Measurements from ENCODE around the gene ATXN7L1. TPM values are rescaled to one million over a fixed set of nuclear protein-coding genes. Genes with fewer than 3 reads are reported as not detected.

The ATXN7L1 gene
- total RNA-seq, 4 donors from 2014 or later, result 30.8 to 45.8 (median 39.3) TPM

DNA sequence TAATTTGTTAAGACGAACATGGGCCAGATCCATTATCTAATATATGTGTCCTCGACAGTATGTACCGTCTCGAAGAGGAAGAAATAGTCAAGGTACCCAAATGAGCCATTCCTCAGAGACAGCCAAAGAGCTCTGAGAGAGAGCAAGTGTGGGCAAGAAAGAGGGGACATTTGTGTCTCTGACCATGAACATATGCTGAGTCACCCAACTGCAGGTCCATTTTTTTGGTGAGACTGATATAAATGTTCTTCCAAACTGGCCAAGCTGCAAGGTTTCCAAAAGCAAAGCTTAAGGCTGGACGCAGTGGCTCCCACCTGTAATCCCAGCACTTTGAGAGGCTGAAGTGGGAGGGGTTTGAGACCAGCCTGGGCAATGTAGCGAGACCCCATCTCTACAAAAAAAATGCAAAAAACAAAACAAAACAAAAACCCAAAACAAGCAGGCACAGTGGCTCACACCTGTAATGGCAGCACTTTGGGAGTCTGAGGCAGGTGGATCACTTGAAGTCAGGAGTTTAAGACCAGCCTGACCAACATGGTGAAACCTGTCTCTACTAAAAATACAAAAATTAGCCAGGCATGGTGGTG lies 26.0 kb upstream of the ATXN7L1 start:
- DNase-seq, result no peak
- no peaks in the 10 kb centered on the region for H3K36me3 ChIP-seq
- H3K4me1 ChIP-seq, result no peaks in the 10 kb centered on the region
- no peaks in the 10 kb centered on the region for H3K9me3 ChIP-seq
- TF ChIP-seq POLR2A (IDR thresholded peaks at IDR 0.05), result no peak
- no peak overlapping the region for H3K4me3 ChIP-seq
- no peaks in the 10 kb centered on the region for H3K27me3 ChIP-seq
- H3K27ac ChIP-seq, result no peak overlapping the region

- Histone ChIP-seq H3K4me1 (no peaks in the 10 kb centered on the region), H3K36me3 (no peaks in the 10 kb centered on the region), H3K4me3 (no peak overlapping the region), H3K9me3 (no peaks in the 10 kb centered on the region), H3K27me3 (no peaks in the 10 kb centered on the region), H3K27ac (no peak overlapping the region)
- TF ChIP-seq POLR2A (IDR thresholded peaks at IDR 0.05), result no peak
- TF ChIP-seq, protein P1, sequence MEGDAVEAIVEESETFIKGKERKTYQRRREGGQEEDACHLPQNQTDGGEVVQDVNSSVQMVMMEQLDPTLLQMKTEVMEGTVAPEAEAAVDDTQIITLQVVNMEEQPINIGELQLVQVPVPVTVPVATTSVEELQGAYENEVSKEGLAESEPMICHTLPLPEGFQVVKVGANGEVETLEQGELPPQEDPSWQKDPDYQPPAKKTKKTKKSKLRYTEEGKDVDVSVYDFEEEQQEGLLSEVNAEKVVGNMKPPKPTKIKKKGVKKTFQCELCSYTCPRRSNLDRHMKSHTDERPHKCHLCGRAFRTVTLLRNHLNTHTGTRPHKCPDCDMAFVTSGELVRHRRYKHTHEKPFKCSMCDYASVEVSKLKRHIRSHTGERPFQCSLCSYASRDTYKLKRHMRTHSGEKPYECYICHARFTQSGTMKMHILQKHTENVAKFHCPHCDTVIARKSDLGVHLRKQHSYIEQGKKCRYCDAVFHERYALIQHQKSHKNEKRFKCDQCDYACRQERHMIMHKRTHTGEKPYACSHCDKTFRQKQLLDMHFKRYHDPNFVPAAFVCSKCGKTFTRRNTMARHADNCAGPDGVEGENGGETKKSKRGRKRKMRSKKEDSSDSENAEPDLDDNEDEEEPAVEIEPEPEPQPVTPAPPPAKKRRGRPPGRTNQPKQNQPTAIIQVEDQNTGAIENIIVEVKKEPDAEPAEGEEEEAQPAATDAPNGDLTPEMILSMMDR (IDR thresholded peaks at IDR 0.05), result no peak
- DNase-seq, result no peak
Measured at GRCh38 chr7:105897999-105898398, 21.6 kb upstream of the ATXN7L1 start.

- H3K4me3 ChIP-seq, result no peak overlapping the region
- no peaks in the 10 kb centered on the region for H3K4me1 ChIP-seq
- DNase-seq, result no peak
- TF ChIP-seq POLR2A (IDR thresholded peaks at IDR 0.05), result no peak
- TF ChIP-seq, protein P1 (IDR thresholded peaks at IDR 0.05), result no peak
- no peak overlapping the region for H3K27ac ChIP-seq
- no peaks in the 10 kb centered on the region for H3K36me3 ChIP-seq
- no peaks in the 10 kb centered on the region for H3K27me3 ChIP-seq
- no peaks in the 10 kb centered on the region for H3K9me3 ChIP-seq
Measured at GRCh38 chr7:105896407-105896911, 20.1 kb upstream of the ATXN7L1 start.

DNA sequence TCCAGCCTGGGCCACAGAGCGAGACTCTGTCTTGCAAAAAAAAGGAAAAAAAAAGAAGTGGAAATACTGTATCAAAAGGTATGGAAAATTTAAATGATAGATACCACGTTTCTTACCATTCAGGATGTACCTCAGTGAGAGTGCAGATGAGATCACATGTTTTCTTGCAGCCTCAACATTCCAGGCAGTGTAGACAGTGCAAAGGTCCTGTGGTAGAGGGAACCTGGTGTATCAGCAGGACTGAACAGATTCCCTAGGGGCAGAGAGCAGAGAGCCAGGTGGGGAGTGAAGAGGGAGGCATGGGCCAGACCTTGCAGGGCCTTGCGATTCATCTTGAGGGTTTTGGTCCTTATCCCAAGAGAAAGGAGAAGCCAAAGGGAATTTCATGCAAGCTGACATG lies 17.7 kb upstream of the ATXN7L1 start:
- H3K9me3 ChIP-seq, result no peaks in the 10 kb centered on the region
- no peak for TF ChIP-seq POLR2A (IDR thresholded peaks at IDR 0.05)
- TF ChIP-seq, protein P1 (IDR thresholded peaks at IDR 0.05), result no peak
- H3K27me3 ChIP-seq, result no peaks in the 10 kb centered on the region
- no peaks in the 10 kb centered on the region for H3K36me3 ChIP-seq
- no peak overlapping the region for H3K27ac ChIP-seq
- DNase-seq, result no peak
- no peaks in the 10 kb centered on the region for H3K4me1 ChIP-seq
- no peak overlapping the region for H3K4me3 ChIP-seq

- no peaks in the 10 kb centered on the region for H3K4me1 ChIP-seq
- no peaks in the 10 kb centered on the region for H3K9me3 ChIP-seq
- no peak overlapping the region for H3K27ac ChIP-seq
- H3K27me3 ChIP-seq, result no peaks in the 10 kb centered on the region
- H3K36me3 ChIP-seq, result no peaks in the 10 kb centered on the region
- no peak overlapping the region for H3K4me3 ChIP-seq
- TF ChIP-seq, protein P1 (IDR thresholded peaks at IDR 0.05), result no peak
- TF ChIP-seq POLR2A (IDR thresholded peaks at IDR 0.05), result no peak
- no peak for DNase-seq
Measured at GRCh38 chr7:105892387-105892786, 16.0 kb upstream of the ATXN7L1 start.

GRCh38 chr7:105890290-105890997 lies 14.0 kb upstream of the ATXN7L1 start:
- H3K27me3 ChIP-seq, result no peaks in the 10 kb centered on the region
- H3K4me1 ChIP-seq, result no peaks in the 10 kb centered on the region
- DNase-seq, result no peak
- no peak overlapping the region for H3K27ac ChIP-seq
- no peak for TF ChIP-seq POLR2A (IDR thresholded peaks at IDR 0.05)
- TF ChIP-seq, protein P1 (IDR thresholded peaks at IDR 0.05), result no peak
- H3K9me3 ChIP-seq, result no peaks in the 10 kb centered on the region
- H3K4me3 ChIP-seq, result no peak overlapping the region
- no peaks in the 10 kb centered on the region for H3K36me3 ChIP-seq

Data from Peyer's patch (tissue), 4 donors.